GM10266 (cell line): ENCODE data around the gene C16orf90.
A peak's percentile ranks its signal among the peaks of the same experiment; 100 is the strongest.

Experiments
- DNase-seq: peaks from one replicate; pipeline ENCODE4 v3.0.0; 2012; ENCODE audit errors: extremely low spot score
- CTCF ChIP-seq: IDR thresholded peaks from 2 replicates; pipeline ENCODE4 v1.5.1; 2012; ENCODE audit warnings: mild to moderate bottlenecking, low read depth; ENCODE audit not compliant: control insufficient read depth, insufficient read depth; ENCODE audit errors: missing control alignments

C16orf90 gene

DNA sequence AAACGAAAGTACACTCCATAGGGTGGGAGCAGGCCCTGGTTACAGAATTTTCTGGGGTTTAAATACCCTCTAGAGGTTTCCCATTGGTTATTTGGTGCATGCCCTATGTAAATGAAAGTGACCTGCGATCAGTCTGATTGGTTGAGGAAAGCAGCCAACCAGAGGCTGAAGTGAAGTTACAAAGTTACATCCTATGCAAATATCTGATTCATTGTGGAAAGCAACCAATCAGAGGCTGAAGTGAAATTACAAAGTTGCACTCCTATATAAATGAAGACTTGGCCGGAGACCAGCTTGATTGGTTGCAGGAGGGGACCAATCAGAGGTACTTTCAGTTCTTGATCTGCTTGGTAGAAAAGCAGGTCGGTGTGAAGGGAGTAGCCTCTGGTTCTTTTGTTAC is 27.4 kb downstream of the C16orf90 start:
- no peak for TF ChIP-seq CTCF
- DNase-seq, result no peak

GRCh38 chr16:3467182-3467581 is 28.1 kb downstream of the C16orf90 start:
- DNase-seq, result no peak
- no peak for TF ChIP-seq CTCF

DNA sequence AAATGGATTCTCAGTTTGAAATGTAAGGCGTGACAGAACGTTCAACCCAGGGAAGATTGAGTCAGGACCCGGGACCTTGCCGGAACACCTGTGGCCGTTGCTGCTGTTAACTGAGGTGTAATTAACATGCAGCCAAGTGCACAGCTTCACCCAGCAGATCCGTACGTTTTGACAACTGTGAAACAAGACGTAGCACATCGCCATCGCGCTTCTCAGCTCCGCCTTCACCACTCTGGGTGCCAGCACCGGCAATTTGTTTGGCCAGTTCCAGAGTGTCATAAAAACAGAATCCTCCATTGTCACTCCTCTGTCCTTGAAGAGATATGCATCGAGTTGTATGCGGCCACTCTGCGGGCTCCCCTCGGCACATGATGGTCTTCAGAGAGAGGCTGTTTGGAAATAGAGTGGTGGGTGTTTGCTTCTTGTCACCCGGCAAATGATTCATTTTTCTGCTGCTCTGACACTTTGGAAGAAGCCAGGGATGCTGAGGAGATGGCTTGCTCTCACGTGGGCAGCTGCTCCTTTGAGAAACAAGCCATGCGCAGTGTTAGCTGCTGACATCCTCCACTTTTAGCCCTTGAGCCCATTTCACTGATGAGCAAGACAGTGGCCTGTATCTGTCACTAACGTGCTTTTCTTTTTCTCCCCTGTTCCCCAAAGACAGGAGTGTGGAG is 29.2 kb downstream of the C16orf90 start:
- DNase-seq, result no peak
- no peak for TF ChIP-seq CTCF

DNA sequence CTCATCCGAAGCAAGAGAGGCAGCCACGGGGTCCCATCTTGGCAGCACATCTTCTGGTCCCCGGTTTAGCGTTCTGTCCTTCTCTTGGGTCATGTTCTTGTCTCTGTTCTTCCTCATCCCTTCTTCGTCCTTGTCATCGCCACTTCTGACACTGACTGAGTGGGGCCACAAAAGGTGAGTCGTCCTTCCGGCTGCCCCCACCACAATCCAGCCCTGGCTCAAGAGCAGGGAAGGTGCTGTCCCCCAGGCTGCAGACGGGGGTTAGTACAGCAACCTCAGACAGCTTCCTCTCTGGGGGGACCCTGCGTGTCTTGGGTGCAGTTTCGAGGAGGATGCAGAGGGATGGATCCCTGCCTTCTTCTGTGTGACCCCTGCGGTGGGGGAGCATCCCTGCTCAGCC is 30.0 kb downstream of the C16orf90 start:
- TF ChIP-seq CTCF, result no peak
- DNase-seq, result no peak

DNA sequence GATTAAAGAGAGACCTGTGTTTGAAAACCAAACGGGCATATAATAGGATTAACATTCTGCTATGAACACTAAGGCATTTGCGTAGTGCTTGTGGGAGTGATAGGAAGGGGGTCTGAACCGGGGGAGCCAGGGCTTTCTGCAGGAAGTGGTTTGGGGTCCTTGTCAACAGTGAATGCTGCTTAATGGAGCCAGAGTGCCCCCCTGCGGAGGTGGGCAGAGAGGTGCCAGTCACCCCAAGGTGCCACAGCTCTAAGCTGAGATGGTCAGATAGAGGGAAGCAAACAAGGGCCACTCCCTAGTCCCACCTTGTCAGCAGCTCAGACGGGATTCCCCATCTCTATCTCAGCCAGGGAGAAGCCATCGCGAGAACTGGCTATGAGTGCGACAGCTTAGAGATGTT is 34.1 kb downstream of the C16orf90 start:
- TF ChIP-seq CTCF, result peak; percentile 47
- DNase-seq, result no peak

GRCh38 chr16:3460585-3460984 is 34.7 kb downstream of the C16orf90 start:
- no peak for TF ChIP-seq CTCF
- DNase-seq, result no peak

DNA sequence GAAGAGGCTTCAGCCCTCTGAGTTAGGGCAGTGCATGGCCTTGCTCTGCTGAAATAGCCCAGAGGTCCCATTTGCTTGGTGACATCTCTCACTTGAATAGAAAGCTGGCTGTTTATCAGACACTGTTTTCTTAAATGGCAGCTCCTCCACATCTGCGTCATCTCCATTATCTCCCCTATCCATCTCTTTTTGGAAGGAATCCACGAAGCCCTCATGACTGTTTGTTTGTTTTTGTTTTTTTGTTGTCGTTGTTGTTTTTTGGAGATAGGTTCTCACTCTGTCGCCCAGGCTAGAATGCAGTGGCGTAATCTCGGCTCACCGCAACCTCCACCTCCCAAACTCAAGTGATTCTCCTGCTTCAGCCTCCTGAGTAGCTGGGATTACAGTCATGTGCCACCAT is 35.2 kb downstream of the C16orf90 start:
- DNase-seq, result no peak
- no peak for TF ChIP-seq CTCF
